ENCODE measurements around the gene GALE.

The GALE gene

GRCh38 chr1:23772049-23772853 lies 28.3 kb downstream of the GALE start:
- Histone ChIP-seq H3K27ac (ENCODE audit: low read length) (no peak overlapping the region), H3K36me3 (ENCODE audit: control insufficient read depth in 1 of 2, insufficient read depth in 2 of 2, low read length in 2 of 2) (no peaks in the 10 kb centered on the region), H3K9me3 (ENCODE audit: control insufficient read depth in 1 of 2, low read length in 2 of 2) (no peaks in the 10 kb centered on the region), H3K4me3 (ENCODE audit: low read depth in 1 of 2, low read length in 2 of 2) (no peak overlapping the region), H3K27me3 (ENCODE audit: low read depth, low read length) (no peaks in the 10 kb centered on the region), H3K4me1 (ENCODE audit: control insufficient read depth in 1 of 2, insufficient read depth in 2 of 2, low read length in 2 of 2) (peaks cover 4 to 10% of the 10 kb centered on the region in 2 donors)

- Histone ChIP-seq H3K27me3 (ENCODE audit: low read depth, low read length) (no peaks in the 10 kb centered on the region), H3K4me1 (ENCODE audit: control insufficient read depth in 1 of 2, insufficient read depth in 2 of 2, low read length in 2 of 2) (peaks cover 4 to 9% of the 10 kb centered on the region in 2 donors), H3K27ac (ENCODE audit: low read length) (no peak overlapping the region), H3K4me3 (ENCODE audit: low read depth in 1 of 2, low read length in 2 of 2) (no peak overlapping the region), H3K9me3 (ENCODE audit: control insufficient read depth in 1 of 2, low read length in 2 of 2) (no peaks in the 10 kb centered on the region), H3K36me3 (ENCODE audit: control insufficient read depth in 1 of 2, insufficient read depth in 2 of 2, low read length in 2 of 2) (peaks cover 0 to 7% of the 10 kb centered on the region in 2 donors)
Observed at GRCh38 chr1:23768733-23769132, 31.8 kb downstream of the GALE start.

GRCh38 chr1:23763041-23763577 lies 37.4 kb downstream of the GALE start:
- H3K36me3 ChIP-seq (ENCODE audit: control insufficient read depth in 1 of 2, insufficient read depth in 2 of 2, low read length in 2 of 2), result peaks cover 28 to 39% of the 10 kb centered on the region in 2 donors
- no peak overlapping the region for H3K27ac ChIP-seq (ENCODE audit: low read length)
- peaks cover 0 to 27% of the 10 kb centered on the region in 2 donors for H3K4me1 ChIP-seq (ENCODE audit: control insufficient read depth in 1 of 2, insufficient read depth in 2 of 2, low read length in 2 of 2)
- H3K9me3 ChIP-seq (ENCODE audit: control insufficient read depth in 1 of 2, low read length in 2 of 2), result no peaks in the 10 kb centered on the region
- no peaks in the 10 kb centered on the region for H3K27me3 ChIP-seq (ENCODE audit: low read depth, low read length)
- H3K4me3 ChIP-seq (ENCODE audit: low read depth in 1 of 2, low read length in 2 of 2), result no peak overlapping the region

GRCh38 chr1:23759277-23759676 lies 41.3 kb downstream of the GALE start:
- Histone ChIP-seq H3K4me3 (ENCODE audit: low read depth in 1 of 2, low read length in 2 of 2) (no peak overlapping the region), H3K9me3 (ENCODE audit: control insufficient read depth in 1 of 2, low read length in 2 of 2) (no peaks in the 10 kb centered on the region), H3K27me3 (ENCODE audit: low read depth, low read length) (no peaks in the 10 kb centered on the region), H3K36me3 (ENCODE audit: control insufficient read depth in 1 of 2, insufficient read depth in 2 of 2, low read length in 2 of 2) (peaks cover 58 to 68% of the 10 kb centered on the region in 2 donors), H3K27ac (ENCODE audit: low read length) (no peak overlapping the region), H3K4me1 (ENCODE audit: control insufficient read depth in 1 of 2, insufficient read depth in 2 of 2, low read length in 2 of 2) (peaks cover 0 to 27% of the 10 kb centered on the region in 2 donors)

- H3K36me3 ChIP-seq (ENCODE audit: control insufficient read depth in 1 of 2, insufficient read depth in 2 of 2, low read length in 2 of 2), result peaks cover 72 to 82% of the 10 kb centered on the region in 2 donors
Observed at GRCh38 chr1:23757812-23758211, 42.7 kb downstream of the GALE start.

GRCh38 chr1:23756676-23757075 lies 43.9 kb downstream of the GALE start:
- H3K36me3 ChIP-seq (ENCODE audit: control insufficient read depth in 1 of 2, insufficient read depth in 2 of 2, low read length in 2 of 2), result peaks cover 81 to 93% of the 10 kb centered on the region in 2 donors
- peaks cover 0 to 18% of the 10 kb centered on the region in 2 donors for H3K4me1 ChIP-seq (ENCODE audit: control insufficient read depth in 1 of 2, insufficient read depth in 2 of 2, low read length in 2 of 2)
- H3K4me3 ChIP-seq (ENCODE audit: low read depth in 1 of 2, low read length in 2 of 2), result no peak overlapping the region
- no peaks in the 10 kb centered on the region for H3K9me3 ChIP-seq (ENCODE audit: control insufficient read depth in 1 of 2, low read length in 2 of 2)
- no peaks in the 10 kb centered on the region for H3K27me3 ChIP-seq (ENCODE audit: low read depth, low read length)
- H3K27ac ChIP-seq (ENCODE audit: low read length), result no peak overlapping the region

More at GRCh38 chr1:23757812-23758211, 42.7 kb downstream of the GALE start:
- H3K9me3 ChIP-seq (ENCODE audit: control insufficient read depth in 1 of 2, low read length in 2 of 2), result no peaks in the 10 kb centered on the region
- no peak overlapping the region for H3K4me3 ChIP-seq (ENCODE audit: low read depth in 1 of 2, low read length in 2 of 2)
- H3K4me1 ChIP-seq (ENCODE audit: control insufficient read depth in 1 of 2, insufficient read depth in 2 of 2, low read length in 2 of 2), result peaks cover 0 to 18% of the 10 kb centered on the region in 2 donors
- no peaks in the 10 kb centered on the region for H3K27me3 ChIP-seq (ENCODE audit: low read depth, low read length)
- no peak overlapping the region for H3K27ac ChIP-seq (ENCODE audit: low read length)

- Histone ChIP-seq H3K27me3 (ENCODE audit: low read depth, low read length) (no peaks in the 10 kb centered on the region), H3K9me3 (ENCODE audit: control insufficient read depth in 1 of 2, low read length in 2 of 2) (no peaks in the 10 kb centered on the region), H3K36me3 (ENCODE audit: control insufficient read depth in 1 of 2, insufficient read depth in 2 of 2, low read length in 2 of 2) (peaks cover 67 to 76% of the 10 kb centered on the region in 2 donors), H3K4me1 (ENCODE audit: control insufficient read depth in 1 of 2, insufficient read depth in 2 of 2, low read length in 2 of 2) (no peaks in the 10 kb centered on the region), H3K4me3 (ENCODE audit: low read depth in 1 of 2, low read length in 2 of 2) (no peak overlapping the region), H3K27ac (ENCODE audit: low read length) (no peak overlapping the region)
Observed at GRCh38 chr1:23752909-23753308, 47.6 kb downstream of the GALE start.

GRCh38 chr1:23751815-23752200 lies 48.7 kb downstream of the GALE start:
- H3K4me3 ChIP-seq (ENCODE audit: low read depth in 1 of 2, low read length in 2 of 2), result no peak overlapping the region
- H3K9me3 ChIP-seq (ENCODE audit: control insufficient read depth in 1 of 2, low read length in 2 of 2), result no peaks in the 10 kb centered on the region
- H3K4me1 ChIP-seq (ENCODE audit: control insufficient read depth in 1 of 2, insufficient read depth in 2 of 2, low read length in 2 of 2), result no peaks in the 10 kb centered on the region
- H3K27ac ChIP-seq (ENCODE audit: low read length), result no peak overlapping the region
- no peaks in the 10 kb centered on the region for H3K27me3 ChIP-seq (ENCODE audit: low read depth, low read length)
- peaks cover 62 to 65% of the 10 kb centered on the region in 2 donors for H3K36me3 ChIP-seq (ENCODE audit: control insufficient read depth in 1 of 2, insufficient read depth in 2 of 2, low read length in 2 of 2)

- Histone ChIP-seq H3K9me3 (ENCODE audit: control insufficient read depth in 1 of 2, low read length in 2 of 2) (no peaks in the 10 kb centered on the region), H3K27ac (ENCODE audit: low read length) (no peak overlapping the region), H3K36me3 (ENCODE audit: control insufficient read depth in 1 of 2, insufficient read depth in 2 of 2, low read length in 2 of 2) (peaks cover 56 to 60% of the 10 kb centered on the region in 2 donors), H3K4me3 (ENCODE audit: low read depth in 1 of 2, low read length in 2 of 2) (no peak overlapping the region), H3K27me3 (ENCODE audit: low read depth, low read length) (no peaks in the 10 kb centered on the region), H3K4me1 (ENCODE audit: control insufficient read depth in 1 of 2, insufficient read depth in 2 of 2, low read length in 2 of 2) (no peaks in the 10 kb centered on the region)
Observed at GRCh38 chr1:23751050-23751814, 49.3 kb downstream of the GALE start.

- Histone ChIP-seq H3K36me3 (ENCODE audit: control insufficient read depth in 1 of 2, insufficient read depth in 2 of 2, low read length in 2 of 2) (peaks cover 24 to 27% of the 10 kb centered on the region in 2 donors), H3K27ac (ENCODE audit: low read length) (no peak overlapping the region)
Observed at GRCh38 chr1:23748016-23748415, 52.5 kb downstream of the GALE start.

More at GRCh38 chr1:23748016-23748415, 52.5 kb downstream of the GALE start:
- Histone ChIP-seq H3K4me1 (ENCODE audit: control insufficient read depth in 1 of 2, insufficient read depth in 2 of 2, low read length in 2 of 2) (peaks cover 6 to 16% of the 10 kb centered on the region in 2 donors), H3K9me3 (ENCODE audit: control insufficient read depth in 1 of 2, low read length in 2 of 2) (no peaks in the 10 kb centered on the region), H3K27me3 (ENCODE audit: low read depth, low read length) (no peaks in the 10 kb centered on the region), H3K4me3 (ENCODE audit: low read depth in 1 of 2, low read length in 2 of 2) (no peak overlapping the region)
